ENCODE data around the gene XPR1.
"Not testable (repeated sequence)": the region's sequence is repeated elsewhere in the genome, so short reads cannot be mapped to it uniquely, and the experiment has no call there.

XPR1 gene

GRCh38 chr1:180698580-180698979, 66.8 kb downstream of the XPR1 start:
- no peak for TF ChIP-seq MYC (IDR thresholded peaks at IDR 0.05; ENCODE audit: low read depth, low read length)
- no peak for TF ChIP-seq CTCF (IDR thresholded peaks at IDR 0.05; ENCODE audit: low read depth, low read length)
- no peak for TF ChIP-seq POLR2A (IDR thresholded peaks at IDR 0.05; ENCODE audit: extremely low read depth, insufficient read length)
- no peak for TF ChIP-seq MAX (IDR thresholded peaks at IDR 0.05; ENCODE audit: low read depth, low read length)
- H3K4me3 ChIP-seq (ENCODE audit: low read depth, low read length): no peak overlapping the region
- no peak for DNase-seq (ENCODE audit: low read depth)

- not testable (repeated sequence) for DNase-seq (ENCODE audit: low read depth); H3K4me3 ChIP-seq (ENCODE audit: low read depth, low read length)
Measured at GRCh38 chr1:180702376-180702775, 70.6 kb downstream of the XPR1 start.

- DNase-seq (ENCODE audit: low read depth); H3K4me3 ChIP-seq (ENCODE audit: low read depth, low read length): not testable (repeated sequence)
Measured at GRCh38 chr1:180710746-180711145, 78.9 kb downstream of the XPR1 start.

GRCh38 chr1:180711260-180711659, 79.4 kb downstream of the XPR1 start:
- not testable (repeated sequence) for DNase-seq (ENCODE audit: low read depth); H3K4me3 ChIP-seq (ENCODE audit: low read depth, low read length)

GRCh38 chr1:180720753-180721152, 88.9 kb downstream of the XPR1 start:
- H3K4me3 ChIP-seq (ENCODE audit: low read depth, low read length): no peak overlapping the region
- no peak for DNase-seq (ENCODE audit: low read depth)
- TF ChIP-seq MYC (IDR thresholded peaks at IDR 0.05; ENCODE audit: low read depth, low read length) (no peak), CTCF (IDR thresholded peaks at IDR 0.05; ENCODE audit: low read depth, low read length) (no peak), MAX (IDR thresholded peaks at IDR 0.05; ENCODE audit: low read depth, low read length) (no peak), POLR2A (IDR thresholded peaks at IDR 0.05; ENCODE audit: extremely low read depth, insufficient read length) (no peak)

GRCh38 chr1:180722586-180722985, 90.8 kb downstream of the XPR1 start:
- TF ChIP-seq MYC (IDR thresholded peaks at IDR 0.05; ENCODE audit: low read depth, low read length) (no peak), CTCF (IDR thresholded peaks at IDR 0.05; ENCODE audit: low read depth, low read length) (no peak), MAX (IDR thresholded peaks at IDR 0.05; ENCODE audit: low read depth, low read length) (no peak)
- no peak overlapping the region for H3K4me3 ChIP-seq (ENCODE audit: low read depth, low read length)
- no peak for DNase-seq (ENCODE audit: low read depth)

- TF ChIP-seq CTCF (IDR thresholded peaks at IDR 0.05; ENCODE audit: low read depth, low read length) (no peak), MAX (IDR thresholded peaks at IDR 0.05; ENCODE audit: low read depth, low read length) (no peak), MYC (IDR thresholded peaks at IDR 0.05; ENCODE audit: low read depth, low read length) (no peak), POLR2A (IDR thresholded peaks at IDR 0.05; ENCODE audit: extremely low read depth, insufficient read length) (no peak)
- DNase-seq (ENCODE audit: low read depth): no peak
- H3K4me3 ChIP-seq (ENCODE audit: low read depth, low read length): no peak overlapping the region
Measured at GRCh38 chr1:180724055-180724454, 92.2 kb downstream of the XPR1 start.

- not testable (repeated sequence) for DNase-seq (ENCODE audit: low read depth)
Measured at GRCh38 chr1:180726024-180726423, 94.2 kb downstream of the XPR1 start.

GRCh38 chr1:180727751-180728150, 95.9 kb downstream of the XPR1 start:
- DNase-seq (ENCODE audit: low read depth): not testable (repeated sequence)

More at GRCh38 chr1:180726024-180726423, 94.2 kb downstream of the XPR1 start:
- not testable (repeated sequence) for H3K4me3 ChIP-seq (ENCODE audit: low read depth, low read length)

More at GRCh38 chr1:180727751-180728150, 95.9 kb downstream of the XPR1 start:
- not testable (repeated sequence) for H3K4me3 ChIP-seq (ENCODE audit: low read depth, low read length)
